GM19238 (cell line): ENCODE measurements around the gene CMC4.

ENCODE experiments used
- DNase-seq: peaks from one replicate; pipeline ENCODE4 v3.0.0; 2011; ENCODE audit warnings: low spot score; ENCODE audit not compliant: insufficient read length

CMC4 gene

GRCh38 chrX:155054255-155054654 is 16.7 kb downstream of the CMC4 start:
- DNase-seq = no peak

GRCh38 chrX:155053656-155054055 is 17.3 kb downstream of the CMC4 start:
- DNase-seq = no peak

GRCh38 chrX:155052738-155053498 is 18.0 kb downstream of the CMC4 start:
- no peak for DNase-seq

- DNase-seq = no peak
These were observed 21.8 kb downstream of the CMC4 start for GRCh38 chrX:155048977-155049619.

GRCh38 chrX:155046811-155047528 is 24.0 kb downstream of the CMC4 start:
- no peak for DNase-seq

- DNase-seq = no peak
These were observed 24.7 kb downstream of the CMC4 start for GRCh38 chrX:155046129-155046810.

GRCh38 chrX:155035688-155036087 is 35.2 kb downstream of the CMC4 start:
- DNase-seq = no peak

GRCh38 chrX:155031657-155032056 is 39.3 kb downstream of the CMC4 start:
- DNase-seq = no peak

GRCh38 chrX:155028877-155029291 is 42.1 kb downstream of the CMC4 start:
- no peak for DNase-seq

GRCh38 chrX:155028129-155028528 is 42.8 kb downstream of the CMC4 start:
- DNase-seq = no peak

- no peak for DNase-seq
These were observed 43.3 kb downstream of the CMC4 start for GRCh38 chrX:155027509-155028066.

- peak; percentile 55 for DNase-seq
These were observed 44.0 kb downstream of the CMC4 start, which contains the start of gene FUNDC2 for GRCh38 chrX:155026727-155027508. TSS of gene FUNDC2 (plus strand) at chrX:155026844. CDS start at chrX:155026939, 95 bp downstream.

GRCh38 chrX:155026420-155026726 is 44.6 kb downstream of the CMC4 start:
- DNase-seq = no peak

GRCh38 chrX:155023907-155024833 is 46.8 kb downstream of the CMC4 start:
- DNase-seq = no peak

GRCh38 chrX:155022585-155022984 is 48.4 kb downstream of the CMC4 start, which contains the start of gene F8:
TSS of gene F8 (minus strand) at chrX:155022723. CDS start at chrX:155022552, 171 bp downstream.
- no peak for DNase-seq

GRCh38 chrX:155020591-155020990 is 50.3 kb downstream of the CMC4 start:
- no peak for DNase-seq
